GM12892 (cell line): ENCODE data around the gene LARGE1.
"Not testable (repeated sequence)": the region's sequence is repeated elsewhere in the genome, so short reads cannot be mapped to it uniquely, and the experiment has no call there.

ENCODE experiments used
- DNase-seq: peaks from one replicate; pipeline ENCODE4 v3.0.0; 2011; ENCODE audit not compliant: insufficient read length
- FAIRE-seq: peaks from 2 replicates; lab custom pipeline; 2011; peaks lifted over from hg19 to GRCh38; lab: Jason Lieb, UNC
- POLR2A ChIP-seq: IDR thresholded peaks from 2 replicates; pipeline ENCODE4 v1.6.1; 2011; ENCODE audit warnings: low read depth, low read length, control low read depth
- POLR2AphosphoS5 ChIP-seq: IDR thresholded peaks from 2 replicates; pipeline ENCODE4 v1.6.1; 2011; ENCODE audit warnings: low read depth, low read length, control low read depth
- TAF1 ChIP-seq: IDR thresholded peaks from 2 replicates; pipeline ENCODE4 v1.6.1; 2011; ENCODE audit warnings: low read depth, mild to moderate bottlenecking, control low read depth, low read length, borderline replicate concordance

The LARGE1 gene

DNA sequence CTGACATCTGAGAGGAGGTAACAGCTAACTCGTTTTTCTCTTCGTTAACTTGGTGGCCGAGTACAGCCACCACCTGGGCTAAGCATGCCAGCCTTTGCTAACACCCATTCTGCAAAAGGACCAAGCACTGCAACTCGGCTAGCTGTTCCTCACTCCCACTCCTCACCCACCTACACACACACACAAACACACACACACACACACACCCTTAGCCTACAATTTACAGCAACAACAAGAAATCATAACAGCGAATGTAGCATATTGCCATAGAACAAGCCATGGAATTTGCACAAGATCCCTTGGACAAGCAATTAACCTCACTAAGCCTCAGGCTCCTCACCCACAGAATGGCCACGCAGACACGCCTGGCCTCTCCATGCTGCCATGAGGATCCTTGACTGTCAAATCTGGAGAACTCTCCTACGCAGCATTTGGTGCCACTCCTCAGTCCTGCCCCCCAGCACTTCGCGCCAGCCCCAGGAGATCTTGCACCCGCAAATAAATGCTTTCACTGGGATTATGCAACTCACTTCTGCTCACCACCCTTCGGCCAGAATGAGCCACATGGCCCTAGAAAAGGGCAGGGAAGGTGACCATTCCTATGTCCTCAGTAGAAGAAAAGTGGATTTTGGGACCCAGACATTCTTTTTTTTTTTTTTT is 58.9 kb downstream of the LARGE1 start:
- no peak for DNase-seq
- no peak for FAIRE-seq
- TF ChIP-seq TAF1 = no peak
- TF ChIP-seq POLR2A = no peak
- TF ChIP-seq POLR2AphosphoS5 = no peak

DNA sequence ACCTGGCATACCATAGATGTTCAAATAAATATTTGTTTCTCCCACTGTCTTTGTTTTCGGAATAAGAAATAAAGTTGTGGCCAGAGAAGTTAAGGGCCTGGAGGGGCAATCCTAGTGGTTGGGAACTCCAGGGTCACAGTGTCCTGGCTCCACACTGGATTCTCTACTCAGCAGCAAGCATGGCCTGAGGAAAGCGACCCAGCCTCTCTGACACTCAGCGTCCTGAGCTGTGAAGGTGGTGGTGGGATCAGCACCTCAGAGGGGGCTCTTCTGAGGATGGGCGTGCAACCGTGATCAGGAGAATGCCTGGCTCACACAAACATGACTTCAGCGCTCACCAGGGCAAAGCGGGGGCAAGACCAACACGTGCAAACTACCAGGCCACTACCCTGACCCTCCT is 59.9 kb downstream of the LARGE1 start:
- FAIRE-seq = no peak
- no peak for DNase-seq
- TF ChIP-seq POLR2A (no peak), TAF1 (no peak), POLR2AphosphoS5 (no peak)

DNA sequence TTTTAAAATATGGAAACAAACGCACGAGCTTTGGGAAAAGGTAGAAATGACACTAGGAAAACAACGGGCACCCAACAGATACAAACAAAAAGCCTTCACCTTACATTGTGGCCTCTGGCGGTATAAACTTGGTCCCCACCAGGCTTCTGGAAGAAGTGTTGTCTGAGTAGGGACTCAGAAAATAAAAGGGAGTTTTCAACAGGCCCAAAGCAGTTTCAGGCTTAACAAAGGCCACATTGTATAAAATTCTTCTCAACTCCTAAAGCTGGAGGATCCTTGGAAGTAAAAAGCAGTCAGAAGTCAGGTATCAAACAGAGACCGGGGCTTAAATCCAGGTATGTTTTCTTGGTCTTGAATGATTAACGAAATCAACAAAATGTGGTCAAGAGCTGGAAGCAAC is 61.0 kb downstream of the LARGE1 start:
- DNase-seq = no peak
- no peak for FAIRE-seq
- TF ChIP-seq POLR2AphosphoS5 = no peak
- TF ChIP-seq POLR2A = no peak
- no peak for TF ChIP-seq TAF1

DNA sequence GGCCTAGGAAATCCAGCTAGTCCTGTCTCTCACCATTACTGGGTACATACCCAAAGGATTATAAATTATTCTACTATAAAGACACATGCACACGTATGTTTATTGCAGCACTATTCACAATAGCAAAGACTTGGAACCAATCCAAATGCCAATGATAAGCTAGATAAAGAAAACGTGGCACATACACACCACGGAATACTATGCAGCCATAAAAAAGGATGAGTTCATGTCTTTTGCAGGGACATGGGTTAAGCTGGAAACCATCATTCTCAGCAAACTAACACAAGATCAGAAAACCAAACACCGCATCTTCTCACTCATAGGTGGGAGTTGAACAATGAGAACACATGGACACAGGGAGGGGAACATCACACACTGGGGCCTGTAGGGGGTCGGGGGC is 61.6 kb downstream of the LARGE1 start:
- not testable (repeated sequence) for DNase-seq, FAIRE-seq

DNA sequence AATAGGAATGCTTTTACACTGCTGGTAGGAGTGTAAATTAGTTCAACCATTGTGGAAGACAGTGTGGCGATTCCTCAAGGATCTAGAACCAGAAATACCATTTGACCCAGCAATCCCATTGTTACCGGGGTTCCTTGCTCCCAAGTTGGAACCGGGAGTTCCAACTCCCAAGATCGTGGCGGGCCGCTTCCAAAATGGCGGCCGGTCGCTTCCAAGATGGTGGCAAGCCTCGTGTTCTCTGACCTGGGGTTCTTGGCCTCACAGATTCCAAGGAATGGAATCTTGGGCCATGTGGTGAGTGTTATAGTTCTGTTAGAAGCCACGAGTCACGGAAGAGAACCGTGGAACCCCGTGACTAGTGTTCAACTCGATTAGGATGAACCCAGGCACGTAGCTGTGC is 62.5 kb downstream of the LARGE1 start:
- not testable (repeated sequence) for FAIRE-seq, DNase-seq

DNA sequence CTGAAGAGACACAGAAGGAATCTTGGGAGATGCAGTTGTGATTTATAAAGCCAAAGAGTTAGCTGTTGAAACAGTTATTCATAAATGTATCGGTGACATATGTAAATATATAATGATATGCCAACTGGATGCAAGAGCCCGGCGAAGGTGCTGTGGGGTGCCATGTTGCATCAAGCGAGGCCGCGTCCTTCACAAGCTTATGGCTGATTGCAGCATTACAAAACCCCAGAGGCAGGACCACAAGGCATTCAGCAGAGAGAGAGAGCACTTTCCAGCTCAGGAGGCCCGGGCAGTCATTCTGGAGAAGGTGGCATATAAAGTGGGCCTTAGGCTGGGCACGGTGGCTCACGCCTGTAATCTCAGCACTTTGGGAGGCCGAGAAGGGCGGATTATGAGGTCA is 65.6 kb downstream of the LARGE1 start:
- no peak for TF ChIP-seq TAF1
- TF ChIP-seq POLR2AphosphoS5 = no peak
- no peak for TF ChIP-seq POLR2A
- FAIRE-seq (no peak), DNase-seq (no peak)

DNA sequence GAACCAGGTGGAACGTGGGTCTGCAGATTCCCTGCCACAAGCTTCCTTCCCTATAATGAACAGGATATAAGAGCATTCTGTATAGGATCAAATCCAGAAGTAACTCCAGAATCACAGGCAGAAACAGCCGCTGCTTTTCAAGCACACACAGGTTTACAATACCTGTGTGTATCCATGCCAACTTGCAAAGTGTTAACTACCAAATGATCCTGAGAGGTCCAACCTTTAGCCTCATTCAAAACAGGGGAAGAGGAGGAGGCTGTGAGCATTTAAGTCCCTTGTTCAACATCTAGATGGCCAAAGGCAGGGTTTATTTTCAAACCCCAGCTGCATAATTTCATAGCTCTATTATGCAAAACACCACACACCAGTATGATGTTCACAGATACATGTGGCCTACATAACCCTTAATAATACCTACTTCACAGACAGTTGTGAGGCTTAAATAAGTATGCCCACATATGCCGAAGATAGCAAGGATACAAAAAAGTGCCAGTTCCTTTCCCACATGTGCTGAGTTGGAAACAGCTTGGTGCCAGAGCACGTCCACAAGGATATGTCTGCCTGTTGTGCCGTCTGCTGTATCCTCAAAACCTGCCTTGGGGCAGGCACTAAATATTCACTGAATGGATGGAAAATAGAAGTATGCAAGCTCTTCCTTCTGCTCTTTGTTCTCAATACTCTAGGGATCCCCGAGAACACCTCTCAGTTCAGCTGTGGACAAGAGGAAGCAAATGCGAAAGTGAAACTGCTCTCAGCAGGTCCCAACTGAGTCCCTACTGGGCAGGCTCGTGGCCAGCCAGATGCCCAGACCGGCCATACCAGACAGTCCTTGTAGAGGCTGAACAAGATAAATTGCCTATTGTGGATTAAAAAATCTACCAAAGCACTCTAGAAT is 66.8 kb downstream of the LARGE1 start:
- TF ChIP-seq POLR2AphosphoS5 (no peak), POLR2A (no peak), TAF1 (no peak)
- DNase-seq = peak; percentile 66
- peak; percentile 87 for FAIRE-seq

DNA sequence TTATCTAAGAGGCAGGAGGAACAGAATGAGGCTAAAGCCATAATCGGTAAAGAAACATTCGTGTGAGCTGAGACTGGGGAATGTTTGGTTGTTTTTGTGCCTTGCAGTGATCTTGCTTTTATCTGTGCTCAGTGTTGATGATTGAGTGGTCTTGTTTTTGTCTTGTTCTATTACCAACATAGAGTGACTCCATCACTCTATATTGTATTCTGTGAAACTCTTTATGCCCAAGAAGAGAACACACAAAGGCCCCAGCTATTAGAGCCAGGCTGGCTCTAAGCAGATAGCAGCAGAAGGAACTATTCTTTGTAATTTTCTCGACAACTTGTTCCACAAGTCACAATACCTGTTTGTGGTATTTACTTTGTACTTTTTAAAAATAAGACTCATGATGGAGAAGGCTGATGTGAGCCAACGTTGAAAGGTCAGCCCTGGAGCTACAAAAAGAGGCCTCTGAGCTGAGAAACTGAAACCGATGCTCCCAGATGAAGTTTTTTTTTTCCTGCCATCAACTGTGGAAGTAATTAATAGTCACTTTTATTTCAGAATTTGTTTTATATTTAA is 68.4 kb downstream of the LARGE1 start:
- no peak for TF ChIP-seq TAF1
- no peak for TF ChIP-seq POLR2AphosphoS5
- DNase-seq = no peak
- FAIRE-seq = peak; percentile 58

DNA sequence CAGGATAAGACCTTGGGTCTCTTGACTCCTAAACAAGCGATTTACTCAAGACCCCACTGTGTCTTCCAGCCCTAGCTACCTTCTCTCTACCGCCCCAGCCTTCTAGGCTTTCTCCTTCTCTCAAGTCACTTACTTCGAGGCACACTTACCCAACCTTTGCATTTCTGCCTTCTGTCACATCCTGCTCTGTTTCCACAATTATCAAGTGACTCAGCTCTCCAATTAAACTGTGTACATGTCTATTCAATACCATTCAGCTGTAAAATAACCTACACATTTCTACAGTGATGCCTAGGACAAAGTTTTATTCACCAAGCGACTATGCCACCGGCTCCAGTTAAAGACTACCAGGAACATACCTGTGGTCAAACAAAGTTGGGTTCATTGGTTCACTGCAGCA is 69.0 kb downstream of the LARGE1 start:
- TF ChIP-seq TAF1 = no peak
- no peak for TF ChIP-seq POLR2A
- TF ChIP-seq POLR2AphosphoS5 = no peak
- DNase-seq (no peak), FAIRE-seq (peak; percentile 50)

DNA sequence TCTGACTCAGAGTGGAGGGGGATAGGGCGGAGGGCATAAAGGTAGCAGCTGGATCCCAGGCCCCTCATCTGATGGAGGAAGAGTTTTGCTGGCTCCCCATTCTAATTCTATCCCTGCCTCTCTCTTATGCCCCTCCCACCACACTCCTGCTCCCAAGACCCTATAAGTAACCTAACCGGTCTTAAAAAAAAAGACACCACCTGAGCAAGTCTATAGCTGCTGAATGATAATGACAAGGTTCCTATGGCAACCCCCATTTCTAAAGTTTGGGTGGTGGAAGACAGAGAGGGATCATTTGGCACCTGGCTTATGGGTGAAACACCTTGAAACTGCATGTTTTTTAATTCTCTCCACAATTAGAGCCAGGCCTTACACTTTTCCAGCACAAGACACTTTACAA is 69.6 kb downstream of the LARGE1 start:
- DNase-seq = no peak
- TF ChIP-seq TAF1 (no peak), POLR2AphosphoS5 (no peak), POLR2A (no peak)
- FAIRE-seq = no peak

DNA sequence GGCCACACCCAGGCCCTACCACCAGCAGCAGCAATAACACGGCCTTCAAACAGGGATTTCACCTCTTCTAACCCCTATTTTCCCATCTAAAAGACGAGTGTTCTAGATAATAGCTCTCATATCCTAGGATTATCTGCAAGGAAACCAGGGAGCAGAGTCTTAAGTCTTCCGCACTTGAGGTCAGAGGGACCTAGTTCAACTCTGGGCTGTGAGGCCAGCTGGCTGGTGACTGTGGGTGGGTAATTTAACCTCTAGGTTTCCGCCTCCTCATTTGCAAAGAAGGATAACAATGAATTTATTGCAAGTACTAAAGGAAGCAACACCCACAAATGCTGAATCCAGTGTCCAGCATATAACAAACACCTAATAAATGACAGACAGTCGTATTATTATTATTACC is 70.1 kb downstream of the LARGE1 start:
- no peak for DNase-seq
- TF ChIP-seq TAF1 (no peak), POLR2A (no peak), POLR2AphosphoS5 (no peak)
- no peak for FAIRE-seq

DNA sequence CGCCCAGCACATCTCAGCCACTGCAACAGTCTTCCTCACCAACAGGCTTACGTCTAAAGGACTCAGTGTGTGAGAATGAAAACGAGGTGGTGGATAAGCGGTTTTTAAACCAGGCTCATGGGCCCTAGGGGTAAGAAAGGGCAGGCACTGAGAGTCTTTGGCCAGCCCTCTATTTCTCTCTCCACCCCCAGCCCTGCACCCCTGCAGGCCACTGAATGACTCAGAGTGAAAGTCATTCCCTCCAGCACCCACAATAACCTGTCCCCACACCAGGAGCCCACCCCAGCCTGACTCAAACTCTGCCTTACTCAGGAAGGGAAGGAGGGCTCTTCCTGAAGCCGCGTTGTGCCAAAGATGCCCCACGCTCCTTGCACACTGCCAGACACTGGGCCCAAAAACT is 72.0 kb downstream of the LARGE1 start:
- TF ChIP-seq POLR2A (no peak), TAF1 (no peak), POLR2AphosphoS5 (no peak)
- FAIRE-seq (no peak), DNase-seq (no peak)
